ENCODE data around the gene REC114.
"Not testable (repeated sequence)": the region's sequence is repeated elsewhere in the genome, so short reads cannot be mapped to it uniquely, and the experiment has no call there.

REC114 gene, protein sequence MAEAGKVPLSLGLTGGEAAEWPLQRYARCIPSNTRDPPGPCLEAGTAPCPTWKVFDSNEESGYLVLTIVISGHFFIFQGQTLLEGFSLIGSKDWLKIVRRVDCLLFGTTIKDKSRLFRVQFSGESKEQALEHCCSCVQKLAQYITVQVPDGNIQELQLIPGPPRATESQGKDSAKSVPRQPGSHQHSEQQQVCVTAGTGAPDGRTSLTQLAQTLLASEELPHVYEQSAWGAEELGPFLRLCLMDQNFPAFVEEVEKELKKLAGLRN

DNA sequence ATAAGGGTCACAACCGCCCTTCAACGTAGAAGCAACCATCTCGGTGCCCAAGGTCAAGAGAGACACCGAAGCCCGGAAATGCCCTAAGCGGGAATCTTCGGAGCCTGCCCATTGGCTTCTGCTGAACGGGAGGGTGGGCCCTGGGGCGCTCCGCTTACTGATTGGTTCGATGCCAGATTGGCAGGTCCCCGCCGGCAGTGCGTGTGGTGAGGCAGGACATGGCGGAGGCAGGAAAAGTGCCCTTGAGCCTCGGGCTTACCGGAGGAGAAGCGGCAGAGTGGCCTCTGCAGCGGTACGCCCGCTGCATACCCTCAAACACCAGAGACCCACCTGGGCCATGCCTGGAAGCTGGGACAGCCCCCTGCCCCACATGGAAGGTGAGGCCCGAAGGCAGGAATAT is at the start of gene REC114:
Gene REC114 (plus strand): TSS at position 197 of the 400 bp plus-strand sequence. CDS start 22 bp downstream, at position 219.
- FAIRE-seq, result no peak

DNA sequence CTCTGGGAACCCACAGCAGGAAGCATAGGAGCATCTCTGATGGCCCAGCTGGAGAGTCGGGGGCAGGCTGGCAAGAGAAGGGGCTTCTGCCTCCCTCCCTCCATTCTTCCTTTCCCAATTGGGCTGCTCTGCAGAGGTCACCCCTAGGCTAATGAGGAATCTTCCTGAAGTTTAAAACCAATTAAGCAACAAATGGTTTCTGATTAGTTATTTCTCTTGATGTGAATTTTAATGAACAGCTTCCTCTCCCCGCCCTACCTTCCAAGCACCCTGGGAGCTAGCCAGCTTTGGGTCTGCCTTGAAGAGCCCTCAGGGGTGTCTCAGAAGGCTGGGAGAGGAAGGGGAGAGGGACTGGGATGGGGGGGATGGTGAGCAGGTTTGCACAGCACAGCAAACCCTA is 49.6 kb upstream of the REC114 start:
- no peak for FAIRE-seq

DNA sequence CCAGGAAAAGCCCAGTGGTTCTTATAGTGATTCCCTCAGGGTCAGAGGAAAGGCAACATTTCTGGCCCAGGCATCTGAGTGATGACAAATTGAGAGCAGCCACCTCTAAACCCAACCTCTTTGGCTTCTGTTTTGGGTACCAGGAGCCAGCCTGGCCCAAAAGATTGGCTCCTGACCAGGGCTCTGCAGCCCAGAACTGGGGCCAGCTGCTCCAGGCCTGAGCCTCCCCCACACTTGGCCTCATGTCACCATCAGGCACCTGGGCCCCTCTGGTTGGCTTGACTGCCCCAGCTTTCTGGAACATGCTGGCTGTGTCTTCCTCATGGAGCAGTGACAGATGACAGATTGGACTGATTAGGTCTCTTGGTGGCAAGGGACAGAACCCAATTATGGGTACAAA is 48.2 kb upstream of the REC114 start:
- no peak for FAIRE-seq

DNA sequence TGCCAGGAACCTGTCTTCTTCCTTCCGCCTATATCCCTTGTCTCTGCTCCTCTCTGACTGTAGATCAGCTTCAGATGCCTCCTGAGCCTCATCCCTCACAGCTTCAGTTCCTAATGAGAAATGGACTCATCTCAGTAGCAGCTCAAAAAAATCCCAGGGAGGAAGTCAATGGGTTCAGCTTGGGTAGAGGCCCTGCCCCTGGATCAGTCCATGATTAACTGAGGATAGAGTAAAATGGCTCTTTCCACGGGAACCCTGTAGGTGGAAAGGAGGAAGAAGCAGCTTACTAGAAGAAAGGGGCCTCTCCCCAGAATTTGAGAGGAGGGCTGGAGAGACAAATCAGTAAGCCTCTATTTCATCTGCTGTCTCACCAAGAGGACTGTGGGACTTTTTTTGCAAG is 47.3 kb upstream of the REC114 start:
- no peak for FAIRE-seq

DNA sequence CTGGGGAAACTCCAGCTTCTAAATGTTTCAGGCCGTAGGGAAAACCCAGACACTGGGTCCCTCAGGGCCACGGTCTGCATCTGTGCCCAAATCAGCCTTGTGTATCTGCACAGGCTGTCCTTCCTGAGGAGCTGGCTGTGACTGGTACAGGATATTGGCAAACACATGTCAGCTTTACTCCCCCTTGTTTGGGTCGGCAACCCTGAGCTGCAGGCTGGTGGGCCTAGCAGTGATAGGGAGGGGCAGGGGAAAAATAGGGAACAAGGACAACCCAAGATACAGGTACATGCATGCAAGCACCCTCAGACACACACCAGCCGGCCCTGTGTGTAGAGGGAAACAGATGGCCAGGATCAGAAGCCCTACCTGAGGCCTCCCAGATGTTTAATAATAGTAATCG is 45.5 kb upstream of the REC114 start:
- no peak for FAIRE-seq

DNA sequence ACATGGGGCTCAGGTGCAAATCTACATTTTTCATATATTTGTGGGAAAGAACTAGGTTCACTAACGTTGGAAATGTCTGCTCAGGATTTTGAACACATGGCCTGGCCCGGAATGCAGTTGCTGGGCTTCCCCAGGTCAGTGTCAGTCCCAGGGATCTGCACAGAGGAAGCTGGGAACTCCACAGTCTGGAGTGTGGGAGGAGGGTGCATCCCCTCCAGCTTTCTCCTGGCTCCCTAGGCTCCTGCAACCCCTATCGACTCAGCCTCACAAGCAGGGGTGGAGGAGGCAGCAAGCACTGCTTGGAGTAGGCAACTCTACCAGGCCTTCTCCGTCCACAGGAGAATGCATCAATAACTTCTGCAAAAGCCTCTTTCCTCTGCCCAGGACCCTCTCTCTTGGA is 44.1 kb upstream of the REC114 start:
- FAIRE-seq, result no peak

DNA sequence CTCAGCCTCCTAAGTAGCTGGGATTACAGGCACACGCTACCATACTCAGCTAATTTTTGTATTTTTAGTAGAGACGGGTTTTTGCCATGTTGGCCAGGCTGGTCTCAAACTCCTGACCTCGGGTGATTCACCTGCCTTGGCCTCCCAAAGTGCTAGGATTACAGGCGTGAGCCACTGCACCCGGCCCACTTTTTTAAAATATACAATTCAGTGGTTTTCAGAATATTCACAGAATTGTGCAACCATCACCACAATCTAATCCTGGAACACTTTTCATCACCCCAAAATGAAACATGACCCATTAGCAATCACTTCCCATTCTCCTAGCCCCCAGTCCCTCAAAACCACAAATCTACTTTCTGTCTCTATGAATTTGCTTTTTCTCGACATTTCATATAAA is 42.7 kb upstream of the REC114 start:
- not testable (repeated sequence) for FAIRE-seq

DNA sequence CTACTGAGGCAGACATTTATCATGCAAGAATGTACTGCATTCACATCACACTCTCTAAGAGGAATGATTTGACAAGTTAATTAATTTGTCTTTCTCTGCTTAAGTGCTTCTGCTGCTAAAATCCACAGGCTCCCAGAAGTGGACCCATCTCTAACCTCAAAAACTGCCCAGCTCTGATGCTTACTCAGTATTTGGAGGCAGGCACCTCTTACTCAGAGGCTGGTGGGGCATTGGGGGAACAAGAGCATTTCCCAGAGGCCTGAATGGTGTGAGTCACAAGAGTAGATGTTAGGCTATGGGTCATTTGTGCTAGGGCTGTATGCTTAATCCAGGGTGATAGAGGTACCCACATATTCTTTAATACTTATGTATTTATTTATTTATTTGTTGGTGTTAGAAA is 39.8 kb upstream of the REC114 start:
- no peak for FAIRE-seq

DNA sequence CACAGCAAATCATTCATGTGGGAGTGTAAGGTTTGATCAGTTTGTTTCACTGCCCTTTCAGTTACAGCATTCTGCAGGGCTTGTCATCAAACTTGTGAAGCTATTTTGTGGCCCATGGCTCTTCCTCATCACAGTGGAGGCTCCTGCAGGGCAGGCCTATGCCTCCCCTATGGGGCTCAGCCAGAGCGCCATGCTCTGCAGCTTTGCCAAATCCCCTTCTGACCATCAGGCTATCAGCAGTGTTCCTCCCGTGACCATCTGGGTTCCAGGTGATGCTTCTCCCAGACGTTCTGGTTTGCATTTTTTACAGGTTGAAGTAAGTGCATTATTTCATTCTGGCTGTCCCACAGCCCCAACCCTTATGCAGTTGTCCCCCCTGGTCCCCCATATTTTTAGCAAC is 28.1 kb upstream of the REC114 start:
- FAIRE-seq, result no peak

DNA sequence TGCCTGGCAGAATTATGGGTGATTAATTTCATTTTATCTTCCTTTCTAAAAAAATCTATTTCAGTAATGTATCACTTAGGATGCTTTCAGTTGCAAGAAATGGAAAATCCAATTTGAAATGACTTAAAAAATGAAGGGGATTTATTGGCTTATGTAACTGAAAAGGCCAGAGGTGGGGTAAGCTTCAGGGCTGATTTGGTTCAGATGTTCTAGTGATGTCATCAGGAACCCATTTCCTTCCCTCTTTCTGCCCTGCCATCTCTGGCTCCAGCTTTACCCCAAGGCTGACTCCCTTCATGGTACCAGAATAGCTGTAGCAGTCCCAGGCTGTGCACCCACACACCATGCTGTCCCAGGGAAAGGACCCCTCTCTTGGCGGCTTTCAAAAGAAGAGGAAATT is 18.5 kb upstream of the REC114 start:
- no peak for FAIRE-seq

DNA sequence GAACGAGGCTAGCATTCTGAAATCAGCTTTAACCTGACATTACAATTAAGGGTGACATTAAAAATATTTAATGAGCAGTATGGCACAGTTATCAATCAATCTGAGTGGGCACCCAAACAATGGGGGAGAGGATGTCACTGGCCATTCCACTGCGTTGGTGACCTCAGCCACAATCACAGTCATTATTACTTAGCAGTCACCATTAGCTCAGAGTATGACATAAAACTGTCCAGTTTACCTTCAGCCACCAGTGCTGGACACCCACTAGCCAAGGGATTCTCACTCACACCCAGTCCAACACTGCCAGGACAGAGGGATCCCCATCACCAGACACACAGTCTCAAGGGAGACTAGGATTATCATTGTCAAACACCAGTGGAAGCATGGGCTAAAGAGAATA is 17.5 kb upstream of the REC114 start:
- no peak for FAIRE-seq

DNA sequence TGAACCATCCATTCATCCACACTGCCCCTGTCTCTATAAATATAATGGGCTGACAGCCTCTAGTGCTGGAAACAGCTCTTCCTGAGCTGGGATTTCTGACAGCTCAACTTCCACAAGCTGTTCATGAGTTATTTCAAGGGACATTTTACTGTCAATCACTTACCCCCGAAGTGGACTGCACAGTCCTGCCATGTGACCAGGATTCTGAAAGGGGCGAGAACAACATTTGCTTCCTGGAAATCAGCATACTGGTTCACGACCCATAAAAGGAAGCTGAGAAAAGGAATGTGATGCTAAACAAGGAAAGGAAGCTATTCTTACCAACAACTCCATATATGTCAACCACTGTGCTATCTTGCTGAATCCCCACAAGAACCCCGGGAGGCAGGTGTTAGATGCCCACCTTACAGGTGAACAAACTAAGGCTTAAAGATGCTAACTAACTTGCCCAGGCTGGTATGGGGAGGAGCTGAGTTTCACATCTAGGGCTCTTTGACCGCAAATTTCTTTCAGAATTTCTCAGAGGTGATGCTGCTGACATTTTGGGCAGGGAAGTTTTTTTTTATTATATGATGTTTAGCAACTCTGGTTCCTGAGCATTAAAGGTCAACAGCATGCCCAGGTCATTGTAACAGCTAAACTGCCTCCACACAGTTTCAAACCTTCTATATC is 16.5 kb upstream of the REC114 start:
- no peak for FAIRE-seq

DNA sequence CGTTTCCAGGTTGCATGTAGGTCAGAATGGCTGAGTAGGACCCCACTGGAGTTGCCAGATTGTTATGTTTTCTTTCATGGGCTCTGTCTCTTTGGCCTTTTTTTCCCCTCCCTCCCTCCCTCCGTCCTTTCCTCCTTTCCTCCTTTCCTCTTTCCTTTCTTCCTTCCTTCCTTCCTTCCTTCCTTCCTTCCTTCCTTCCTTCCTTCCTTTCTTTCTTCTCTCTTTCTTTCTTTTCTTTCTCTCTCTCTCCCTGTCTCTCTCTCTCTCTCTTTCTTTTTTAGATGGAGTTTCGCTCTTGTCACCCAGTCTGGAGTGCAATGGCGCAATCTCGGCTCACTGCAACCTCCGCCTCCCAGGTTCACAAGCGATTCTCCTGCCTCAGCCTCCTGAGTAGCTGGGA is 11.6 kb upstream of the REC114 start:
- FAIRE-seq, result not testable (repeated sequence)

DNA sequence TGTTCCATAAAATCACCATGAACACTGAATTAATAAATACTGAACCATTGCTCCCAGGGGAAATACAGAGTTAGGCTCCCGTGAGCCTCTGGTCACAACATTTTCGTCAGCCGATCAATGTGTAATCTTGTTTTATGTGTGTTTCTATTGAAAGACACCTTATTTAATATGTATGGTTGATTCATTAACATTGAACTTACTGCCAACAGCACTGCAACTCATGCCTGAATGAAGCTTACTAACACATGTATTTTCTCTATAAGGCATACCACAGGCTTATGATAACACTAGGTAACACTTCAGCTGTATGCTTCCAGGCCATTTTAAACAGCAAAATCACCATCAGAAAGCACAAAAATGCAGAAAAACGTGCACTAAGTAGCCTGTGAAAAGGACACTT is 9.1 kb upstream of the REC114 start:
- no peak for FAIRE-seq

DNA sequence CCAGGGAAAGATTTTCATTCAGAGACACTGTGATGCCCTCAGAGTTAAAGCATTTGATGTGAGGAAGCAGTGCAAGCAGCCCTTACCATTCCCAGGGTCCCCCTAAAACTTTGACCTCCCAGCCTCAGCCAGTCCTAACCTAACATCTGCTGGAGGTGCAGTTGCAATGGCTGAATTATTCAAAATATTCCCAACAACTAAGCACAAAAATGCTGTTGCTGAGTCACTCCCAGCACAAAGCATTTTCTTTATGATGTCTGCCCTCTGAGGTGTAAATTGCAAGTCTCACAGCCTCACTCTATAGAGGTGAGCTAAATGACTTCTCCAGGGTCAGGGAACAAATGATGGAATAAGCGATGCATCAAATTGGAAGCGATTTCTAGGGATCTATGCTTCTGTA is 6.4 kb upstream of the REC114 start:
- no peak for FAIRE-seq

DNA sequence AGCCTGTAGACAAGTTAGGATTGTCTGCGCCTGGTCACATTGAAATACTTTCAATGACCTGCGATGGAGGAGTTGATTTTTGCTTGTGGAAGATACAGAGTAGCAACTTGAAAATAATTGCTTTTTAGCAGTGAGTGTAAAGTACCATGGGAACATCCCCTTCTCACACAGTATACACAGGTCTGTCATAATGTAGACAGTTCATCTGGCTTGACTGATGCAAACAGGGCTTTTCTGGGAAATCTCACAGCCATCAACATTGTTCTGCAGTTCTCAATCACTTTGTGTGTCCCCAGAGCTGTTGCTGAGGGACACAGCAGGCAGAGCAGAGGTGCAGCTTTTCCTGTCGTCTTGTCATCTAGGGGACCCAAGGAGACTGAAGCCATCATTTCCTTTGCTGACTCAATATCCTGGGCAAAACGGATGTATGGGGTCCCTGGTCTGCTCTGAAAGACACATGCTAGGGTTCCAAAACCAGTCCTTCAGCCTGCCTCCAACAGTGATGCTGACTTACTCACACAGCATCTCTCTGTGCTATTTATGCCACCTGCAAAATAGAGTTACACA is 5.3 kb upstream of the REC114 start:
- FAIRE-seq, result no peak

DNA sequence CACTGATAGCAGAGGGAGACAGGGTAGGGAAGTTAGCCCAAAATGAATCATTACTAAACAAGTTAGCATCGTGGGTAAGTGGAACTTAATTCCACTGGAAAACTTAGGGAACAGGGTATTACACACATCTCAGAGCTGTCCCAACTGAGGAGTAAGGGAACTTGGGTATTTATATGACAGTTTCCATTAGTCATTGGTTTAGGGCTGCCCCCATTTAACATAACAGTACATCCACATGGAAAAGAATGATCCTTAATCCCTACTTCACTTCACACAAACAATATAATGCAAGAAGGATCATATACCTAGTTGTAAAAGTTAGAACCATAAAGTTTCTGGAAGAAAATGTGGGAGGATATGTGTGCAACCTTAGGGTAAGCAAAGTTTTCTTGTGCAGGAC is 4.3 kb upstream of the REC114 start:
- no peak for FAIRE-seq

DNA sequence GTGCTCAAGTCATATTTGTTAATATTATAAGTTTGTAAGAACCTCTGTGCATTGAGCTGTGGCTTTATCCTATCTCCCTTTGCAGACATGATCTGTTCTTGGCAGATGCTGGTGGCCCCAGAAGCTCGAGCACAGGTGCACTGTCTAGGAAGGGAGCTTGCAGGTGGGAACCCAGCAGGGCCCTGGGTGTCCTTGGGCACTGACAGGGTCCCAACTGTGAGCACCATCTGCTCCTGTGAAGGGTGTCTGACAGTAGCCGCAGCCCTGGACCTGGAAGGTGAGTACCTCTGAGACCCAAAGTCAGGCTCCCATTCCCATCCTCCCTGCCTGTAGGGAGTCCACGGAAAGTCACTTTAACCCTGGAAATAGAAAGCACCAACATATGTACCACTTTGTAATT is 2.4 kb upstream of the REC114 start:
- FAIRE-seq, result no peak

DNA sequence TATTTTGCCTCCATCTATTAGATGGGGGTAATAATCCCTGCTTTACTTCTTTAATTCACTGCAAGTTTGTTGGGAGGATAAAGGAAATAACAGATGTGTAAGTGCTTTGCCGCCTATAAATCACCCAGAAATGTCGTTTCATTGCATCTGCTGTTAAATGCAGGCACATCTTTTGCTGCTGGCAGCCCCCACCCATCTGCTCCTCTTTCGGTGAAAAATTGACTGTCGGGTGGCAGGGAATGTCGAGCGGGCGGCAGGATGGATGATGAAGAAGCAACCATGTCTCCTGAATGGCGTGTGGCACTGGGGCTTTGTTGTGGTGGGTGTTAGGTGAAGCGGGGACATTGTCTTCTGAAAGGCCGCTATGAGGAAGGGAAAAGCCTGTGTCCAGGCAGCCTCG is 543 bp upstream of the REC114 start:
- FAIRE-seq, result no peak

DNA sequence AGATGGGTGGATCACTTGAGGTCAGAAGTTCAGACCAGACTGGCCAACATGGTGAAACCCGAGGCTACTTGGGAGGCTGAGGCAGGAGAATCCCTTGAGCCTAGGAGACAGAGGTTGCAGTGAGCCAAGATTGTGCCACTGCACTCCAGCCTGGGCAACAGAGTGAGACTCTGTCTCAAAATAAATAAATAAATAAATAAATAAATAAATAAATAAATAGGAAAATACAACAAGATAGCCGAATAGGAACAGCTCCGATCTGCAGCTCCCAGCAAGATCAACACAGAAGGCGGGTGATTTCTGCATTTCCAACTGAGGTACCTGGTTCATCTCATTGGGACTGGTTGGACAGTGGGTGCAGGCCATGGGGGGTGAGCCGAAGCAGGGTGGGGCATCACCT is 4.5 kb downstream of the REC114 start:
- not testable (repeated sequence) for FAIRE-seq

DNA sequence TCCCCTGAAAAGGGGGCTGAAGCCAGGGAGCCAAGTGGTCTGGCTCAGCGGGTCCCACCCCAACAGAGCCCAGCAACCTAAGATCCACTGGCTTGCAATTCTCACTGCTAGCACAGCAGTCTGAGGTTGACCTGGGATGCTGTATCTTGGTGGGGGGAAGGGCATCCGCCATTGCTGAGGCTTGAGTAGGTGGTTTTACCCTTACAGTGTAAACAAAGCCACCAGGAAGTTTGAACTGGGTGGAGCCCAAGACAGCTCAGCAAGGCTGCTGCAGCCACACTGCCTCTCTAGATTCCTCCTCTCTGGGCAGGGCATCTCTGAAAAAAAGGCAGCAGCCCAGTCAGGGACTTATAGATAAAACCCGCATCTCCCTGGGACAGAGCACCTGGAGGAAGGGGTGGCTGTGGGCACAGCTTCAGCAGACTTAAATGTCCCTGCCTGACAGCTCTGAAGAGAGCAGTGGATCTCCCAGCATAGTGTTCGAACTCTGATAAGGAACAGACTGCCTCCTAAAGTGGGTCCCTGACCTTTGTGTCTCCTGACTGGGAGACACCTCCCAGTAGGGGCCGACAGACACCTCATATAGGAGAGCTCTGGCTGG is 5.3 kb downstream of the REC114 start:
- not testable (repeated sequence) for FAIRE-seq

DNA sequence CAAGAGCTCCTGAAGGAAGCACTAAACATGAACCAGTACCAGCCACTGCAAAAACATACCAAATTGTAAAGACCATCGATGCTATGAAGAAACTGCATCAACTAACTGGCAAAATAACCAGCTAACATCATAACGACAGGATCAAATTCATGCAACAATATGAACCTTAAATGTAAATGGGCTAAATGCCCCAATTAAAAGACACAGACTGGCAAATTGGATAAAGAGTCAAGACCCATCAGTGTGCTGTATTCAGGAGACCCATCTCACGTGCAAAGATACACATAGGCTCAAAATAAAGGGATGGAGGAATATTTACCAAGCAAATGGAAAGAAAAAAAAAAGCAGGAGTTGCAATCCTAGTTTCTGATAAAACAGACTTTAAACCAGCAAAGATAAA is 7.0 kb downstream of the REC114 start:
- not testable (repeated sequence) for FAIRE-seq

DNA sequence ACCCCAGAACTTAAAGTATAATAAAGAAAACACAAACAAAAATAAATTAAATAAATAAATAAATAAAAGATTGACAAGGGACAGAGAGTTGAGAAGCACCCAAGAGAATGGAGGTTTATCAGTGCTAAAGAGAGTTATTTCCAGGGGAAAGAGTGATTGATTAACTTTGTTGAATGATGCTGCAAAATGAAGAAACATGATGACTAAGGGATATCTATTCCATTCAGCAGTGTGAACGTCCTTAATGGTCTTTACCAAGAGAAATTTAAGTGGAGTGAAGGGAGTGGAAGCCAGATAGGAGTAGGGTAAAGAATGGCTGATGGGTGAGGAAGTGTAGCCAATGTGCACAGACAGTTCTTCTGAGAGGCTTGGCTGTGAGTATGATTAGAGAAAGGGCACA is 11.1 kb downstream of the REC114 start:
- no peak for FAIRE-seq

DNA sequence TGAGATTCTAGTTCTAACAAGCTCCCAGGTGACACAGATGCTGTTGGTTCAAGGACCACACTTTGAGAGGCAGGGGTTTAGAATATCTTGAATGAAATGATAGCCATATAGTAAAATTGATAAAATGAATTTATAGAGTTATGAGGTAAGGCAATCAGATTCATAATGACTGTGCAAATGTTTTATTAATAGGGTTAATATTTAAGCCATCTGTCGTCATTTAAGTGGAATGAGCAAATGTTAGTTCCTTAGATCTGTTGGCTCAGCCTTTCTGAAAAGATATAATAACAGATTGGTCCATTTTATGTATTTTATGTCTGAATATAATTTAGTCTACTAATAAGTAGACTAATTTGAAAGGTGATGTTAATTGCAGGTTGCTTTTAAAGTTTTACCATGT is 12.9 kb downstream of the REC114 start:
- peak; percentile 97 for FAIRE-seq

All from islet of Langerhans (tissue), 1 donor.